OCI-LY1 (cell line): ENCODE results near the gene CNNM1.

Experiments used
- H2AFZ ChIP-seq: fragments of 200-600 bp; sonication (generic), shearing (Covaris generic); 2 replicates; pipeline ENCODE4 v1.6.0; 2014; ENCODE audit warnings: antibody characterized with exemption, mild to moderate bottlenecking, low read length
- H3F3A ChIP-seq: fragments of 200-600 bp; sonication (generic), shearing (Covaris generic); 2 replicates; pipeline ENCODE4 v1.6.0; 2014; ENCODE audit warnings: mild to moderate bottlenecking, antibody characterized with exemption, low read length, moderate library complexity; ENCODE audit not compliant: insufficient read depth
- H3K27ac ChIP-seq: fragments of 200-600 bp; sonication (generic); 2 replicates; pipeline ENCODE4 v1.5.1; 2014; ENCODE audit warnings: low read length, mixed run types, mild to moderate bottlenecking, low read depth; ENCODE audit not compliant: poor library complexity, severe bottlenecking
- H3K27me3 ChIP-seq: fragments of 200-600 bp; sonication (generic); 2 replicates; pipeline ENCODE4 v1.6.0; 2014; ENCODE audit warnings: antibody characterized with exemption, mild to moderate bottlenecking, low read length, moderate library complexity; ENCODE audit not compliant: insufficient read depth
- H3K36me3 ChIP-seq: fragments of 200-600 bp; sonication (generic); 2 replicates; pipeline ENCODE4 v1.6.1; 2014; ENCODE audit warnings: mild to moderate bottlenecking, antibody characterized with exemption, low read length, moderate library complexity, mixed read lengths; ENCODE audit not compliant: insufficient read depth
- H3K4me1 ChIP-seq: fragments of 200-600 bp; sonication (generic); 2 replicates; pipeline ENCODE4 v1.5.1; 2014; ENCODE audit warnings: mild to moderate bottlenecking, low read length, moderate library complexity; ENCODE audit not compliant: insufficient read depth, severe bottlenecking
- H3K4me2 ChIP-seq: fragments of 200-600 bp; sonication (generic), shearing (Covaris generic); 2 replicates; pipeline ENCODE4 v1.6.1; 2014; ENCODE audit warnings: low read length
- H3K4me3 ChIP-seq: fragments of 200-600 bp; sonication (generic); 2 replicates; pipeline ENCODE4 v1.5.1; 2014; ENCODE audit warnings: low read length, low read depth, mild to moderate bottlenecking, mixed read lengths; ENCODE audit not compliant: poor library complexity, severe bottlenecking
- H3K79me2 ChIP-seq: fragments of 200-600 bp; shearing (Covaris generic); 2 replicates; pipeline ENCODE4 v1.6.1; 2016; ENCODE audit warnings: mixed run types, low read length, mixed read lengths; ENCODE audit not compliant: insufficient read depth
- H3K9ac ChIP-seq: fragments of 200-600 bp; sonication (generic), shearing (Covaris generic); 2 replicates; pipeline ENCODE4 v1.6.1; 2014; ENCODE audit warnings: mild to moderate bottlenecking, low read length, mixed read lengths
- H3K9me2 ChIP-seq: fragments of 200-600 bp; sonication (generic), shearing (Covaris generic); 2 replicates; pipeline ENCODE4 v1.6.1; 2014; ENCODE audit warnings: low read depth, mild to moderate bottlenecking, low read length, mixed read lengths
- H3K9me3 ChIP-seq: fragments of 200-600 bp; shearing (Covaris generic); 2 replicates; pipeline ENCODE4 v1.6.1; 2014; ENCODE audit warnings: low read length, mixed read lengths
- H4K20me1 ChIP-seq: fragments of 200-600 bp; sonication (generic), shearing (Covaris generic); 2 replicates; pipeline ENCODE4 v1.6.0; 2016; ENCODE audit warnings: mild to moderate bottlenecking, low read length; ENCODE audit not compliant: insufficient read depth
- CTCF ChIP-seq: fragments of 200-600 bp; sonication (generic), shearing (Covaris generic); IDR thresholded peaks from 2 replicates; pipeline ENCODE4 v1.5.1; 2017; ENCODE audit warnings: mild to moderate bottlenecking, antibody characterized with exemption, low read length, moderate library complexity, mixed read lengths
- EZH2 ChIP-seq: fragments of 200-600 bp; sonication (generic), shearing (Covaris generic); IDR thresholded peaks from 2 replicates; pipeline ENCODE4 v1.8.0; 2017; ENCODE audit warnings: borderline replicate concordance, mixed run types, mild to moderate bottlenecking, antibody characterized with exemption, low read length, moderate library complexity, mixed read lengths

CNNM1 gene

GRCh38 chr10:99329554-99330346, 594 bp downstream of the CNNM1 start:
- Histone ChIP-seq H3K4me2 (no peak overlapping the region), H3K27me3 (no peaks in the 10 kb centered on the region), H3K79me2 (no peaks in the 10 kb centered on the region), H3K9me3 (no peaks in the 10 kb centered on the region), H3F3A (no peaks in the 10 kb centered on the region), H3K9ac (no peak overlapping the region), H3K4me1 (no peaks in the 10 kb centered on the region), H3K9me2 (no peaks in the 10 kb centered on the region), H3K27ac (no peak overlapping the region), H4K20me1 (no peaks in the 10 kb centered on the region), H3K36me3 (no peaks in the 10 kb centered on the region), H2AFZ (no peak overlapping the region), H3K4me3 (no peak overlapping the region)
- TF ChIP-seq EZH2 (no peak), CTCF (no peak)

GRCh38 chr10:99330347-99330924, 1.3 kb downstream of the CNNM1 start:
- Histone ChIP-seq H3K36me3 (no peaks in the 10 kb centered on the region), H3K9ac (no peak overlapping the region), H3F3A (no peaks in the 10 kb centered on the region), H3K9me2 (no peaks in the 10 kb centered on the region), H3K4me2 (no peak overlapping the region), H3K79me2 (no peaks in the 10 kb centered on the region), H3K4me3 (no peak overlapping the region), H3K4me1 (no peaks in the 10 kb centered on the region), H3K27me3 (no peaks in the 10 kb centered on the region), H3K27ac (no peak overlapping the region), H3K9me3 (no peaks in the 10 kb centered on the region), H2AFZ (no peak overlapping the region), H4K20me1 (no peaks in the 10 kb centered on the region)
- no peak for TF ChIP-seq EZH2
- TF ChIP-seq CTCF, result no peak

GRCh38 chr10:99331207-99331803, 2.1 kb downstream of the CNNM1 start:
- H4K20me1 ChIP-seq, result no peaks in the 10 kb centered on the region
- no peak overlapping the region for H3K4me3 ChIP-seq
- H3K9me3 ChIP-seq, result no peaks in the 10 kb centered on the region
- no peaks in the 10 kb centered on the region for H3K36me3 ChIP-seq
- H3K9me2 ChIP-seq, result no peaks in the 10 kb centered on the region
- H3K4me2 ChIP-seq, result no peak overlapping the region
- no peak overlapping the region for H3K9ac ChIP-seq
- H3F3A ChIP-seq, result no peaks in the 10 kb centered on the region
- no peaks in the 10 kb centered on the region for H3K27me3 ChIP-seq
- TF ChIP-seq EZH2 (no peak), CTCF (no peak)
- no peaks in the 10 kb centered on the region for H3K79me2 ChIP-seq
- no peak overlapping the region for H3K27ac ChIP-seq
- no peak overlapping the region for H2AFZ ChIP-seq
- H3K4me1 ChIP-seq, result no peaks in the 10 kb centered on the region
